SU-DHL-6 (cell line): ENCODE measurements around the gene LRRC53.

Experiments
- H2AFZ ChIP-seq: fragments of 200-600 bp; sonication (generic); 2 replicates; pipeline ENCODE4 v1.6.1; 2014; ENCODE audit warnings: low read depth, mild to moderate bottlenecking, moderate library complexity, mixed read lengths, antibody characterized with exemption, low read length; ENCODE audit not compliant: severe bottlenecking
- H3F3A ChIP-seq: fragments of 200-600 bp; shearing (Covaris generic); 2 replicates; pipeline ENCODE4 v1.6.0; 2016; ENCODE audit warnings: antibody characterized with exemption, mild to moderate bottlenecking; ENCODE audit not compliant: insufficient read depth
- H3K27ac ChIP-seq: fragments of 200-600 bp; sonication (generic); 2 replicates; pipeline ENCODE4 v1.5.1; 2016; ENCODE audit warnings: low read depth, mild to moderate bottlenecking, low read length, moderate library complexity, mixed read lengths
- H3K27me3 ChIP-seq: fragments of 200-600 bp; sonication (generic), shearing (Covaris generic); 2 replicates; pipeline ENCODE4 v1.6.0; 2014; ENCODE audit warnings: mild to moderate bottlenecking, low read length
- H3K36me3 ChIP-seq: fragments of 200-600 bp; sonication (generic); 2 replicates; pipeline ENCODE4 v1.6.1; 2014; ENCODE audit warnings: mild to moderate bottlenecking, low read length, mixed read lengths
- H3K4me2 ChIP-seq: fragments of 300-600, 200-600 bp; shearing (Covaris generic), sonication (generic); 2 replicates; pipeline ENCODE4 v1.6.0; 2014; ENCODE audit warnings: low read length, low read depth, mild to moderate bottlenecking; ENCODE audit not compliant: poor library complexity, severe bottlenecking
- H3K4me3 ChIP-seq: fragments of 200-600 bp; sonication (generic); 2 replicates; pipeline ENCODE4 v1.5.1; 2014; ENCODE audit warnings: antibody characterized with exemption, low read length, mild to moderate bottlenecking, mixed read lengths; ENCODE audit not compliant: insufficient read depth, poor library complexity, severe bottlenecking
- H3K79me2 ChIP-seq: fragments of 200-600 bp; sonication (generic); 2 replicates; pipeline ENCODE4 v1.6.1; 2014; ENCODE audit warnings: mild to moderate bottlenecking, low read length, moderate library complexity; ENCODE audit not compliant: insufficient read depth
- H3K9ac ChIP-seq: fragments of 200-600 bp; sonication (generic); 2 replicates; pipeline ENCODE4 v1.7.0; 2014; ENCODE audit warnings: mild to moderate bottlenecking, low read length
- H3K9me2 ChIP-seq: fragments of 200-600 bp; sonication (generic); replicated peaks from 2 replicates; pipeline ENCODE4 v1.6.1; 2014; ENCODE audit warnings: low read length; ENCODE audit not compliant: insufficient read depth
- H3K9me3 ChIP-seq: fragments of 200-600 bp; sonication (generic); 2 replicates; pipeline ENCODE4 v1.6.1; 2014; ENCODE audit warnings: low read length, mixed read lengths; ENCODE audit not compliant: insufficient read depth
- H4K20me1 ChIP-seq: fragments of 200-600 bp; sonication (generic); 2 replicates; pipeline ENCODE4 v1.6.1; 2014; ENCODE audit warnings: low read depth, mild to moderate bottlenecking, antibody characterized with exemption, low read length, moderate library complexity, mixed read lengths
- CTCF ChIP-seq: fragments of 200-600 bp; sonication (generic); IDR thresholded peaks from one replicate; pipeline ENCODE4 v1.5.1; 2017; ENCODE audit warnings: antibody characterized with exemption, mild to moderate bottlenecking, low read length, moderate library complexity; ENCODE audit not compliant: insufficient read depth, poor library complexity, severe bottlenecking
- EZH2phosphoT487 ChIP-seq: fragments of 200-600 bp; sonication (generic), shearing (Covaris generic); conservative IDR thresholded peaks from 2 replicates; pipeline ENCODE4 v1.6.1; 2018; ENCODE audit warnings: mild to moderate bottlenecking, antibody characterized with exemption, low read length, moderate library complexity, mixed read lengths

Gene LRRC53

GRCh38 chr1:74545821-74546220 is 33.4 kb upstream of the LRRC53 start:
- no peak overlapping the region for H3K4me3 ChIP-seq
- H3K9ac ChIP-seq = no peak overlapping the region
- H3K4me2 ChIP-seq = no peak overlapping the region
- no peaks in the 10 kb centered on the region for H3K27me3 ChIP-seq
- no peaks in the 10 kb centered on the region for H3F3A ChIP-seq
- no peaks in the 10 kb centered on the region for H3K36me3 ChIP-seq
- H3K9me2 ChIP-seq = no peaks in the 10 kb centered on the region
- TF ChIP-seq CTCF = no peak
- no peak for TF ChIP-seq EZH2phosphoT487
- no peak overlapping the region for H3K27ac ChIP-seq
- no peaks in the 10 kb centered on the region for H3K9me3 ChIP-seq
- H3K79me2 ChIP-seq = no peaks in the 10 kb centered on the region
- H4K20me1 ChIP-seq = no peaks in the 10 kb centered on the region
- H2AFZ ChIP-seq = no peak overlapping the region

GRCh38 chr1:74534241-74534640 is 21.8 kb upstream of the LRRC53 start:
- Histone ChIP-seq H3F3A (no peaks in the 10 kb centered on the region), H3K9me3 (no peaks in the 10 kb centered on the region), H3K27me3 (no peaks in the 10 kb centered on the region), H3K9ac (no peak overlapping the region), H3K4me2 (no peak overlapping the region), H4K20me1 (no peaks in the 10 kb centered on the region), H3K79me2 (no peaks in the 10 kb centered on the region), H3K4me3 (no peak overlapping the region), H3K27ac (no peak overlapping the region), H3K36me3 (no peaks in the 10 kb centered on the region), H3K9me2 (no peaks in the 10 kb centered on the region; the same call in 1 of the 2 replicates), H2AFZ (no peak overlapping the region)
- TF ChIP-seq EZH2phosphoT487 = no peak
- no peak for TF ChIP-seq CTCF

- H3K9me2 ChIP-seq = no peaks in the 10 kb centered on the region; the same call in 1 of the 2 replicates
- no peak overlapping the region for H3K4me3 ChIP-seq
- no peaks in the 10 kb centered on the region for H3F3A ChIP-seq
- no peaks in the 10 kb centered on the region for H3K79me2 ChIP-seq
- H3K9ac ChIP-seq = no peak overlapping the region
- no peaks in the 10 kb centered on the region for H3K27me3 ChIP-seq
- no peak overlapping the region for H3K27ac ChIP-seq
- no peak overlapping the region for H3K4me2 ChIP-seq
- H3K36me3 ChIP-seq = no peaks in the 10 kb centered on the region
- no peak for TF ChIP-seq CTCF
- no peak overlapping the region for H2AFZ ChIP-seq
- H3K9me3 ChIP-seq = no peaks in the 10 kb centered on the region
- H4K20me1 ChIP-seq = no peaks in the 10 kb centered on the region
Observed at GRCh38 chr1:74531796-74532195, 19.4 kb upstream of the LRRC53 start.
